H1 (cell line): Measurements from ENCODE around the gene ATF7IP. TPM values are rescaled to one million over a fixed set of nuclear protein-coding genes. Genes with fewer than 3 reads are reported as not detected.

Experiments used
- CTCF ChIA-PET: fragments of 300-600 bp; sonication (Branson Sonifier 250); formaldehyde crosslinking; loops from one replicate; lab custom pipeline; 2021; ENCODE audit not compliant: partially characterized antibody; lab: Charles Lee
- POLR2A ChIA-PET: fragments of 300-600 bp; sonication (Branson Sonifier 250); formaldehyde crosslinking; loops from one replicate; lab custom pipeline; 2021; ENCODE audit warnings: inconsistent platforms; ENCODE audit not compliant: partially characterized antibody; lab: Charles Lee
- DNase-seq, 2 experiments: peaks; one replicate each; pipeline versions ENCODE4 v3.0.0 to v3.0.0-alpha.2; 2010 to 2022; ENCODE audit warnings: low spot score in 2 of 2, low read depth in 1 of 2, mixed read lengths in 1 of 2
- FAIRE-seq: peaks from 2 replicates; lab custom pipeline; 2011; peaks lifted over from hg19 to GRCh38; lab: Jason Lieb, UNC
- H2AFZ ChIP-seq: 2 replicates; pipeline ENCODE4 v1.8.1; 2012; ENCODE audit warnings: low read length, inconsistent platforms
- H2AK5ac ChIP-seq: 2 replicates; pipeline ENCODE4 v1.6.1; 2013; ENCODE audit warnings: low read depth, low read length
- H2BK120ac ChIP-seq: replicated peaks from 2 replicates; pipeline ENCODE3; 2013; ENCODE audit warnings: low read depth, low read length, inconsistent platforms
- H2BK12ac ChIP-seq: 2 replicates; pipeline ENCODE4 v1.6.1; 2013; ENCODE audit warnings: low read depth, low read length
- H2BK15ac ChIP-seq: 2 replicates; pipeline ENCODE4 v1.6.1; 2013; ENCODE audit warnings: low read length
- H2BK20ac ChIP-seq: 2 replicates; pipeline ENCODE4 v1.6.1; 2013; ENCODE audit warnings: low read length
- H2BK5ac ChIP-seq: 2 replicates; pipeline ENCODE4 v1.6.1; 2013; ENCODE audit warnings: low read depth, low read length
- H3K14ac ChIP-seq: 2 replicates; pipeline ENCODE4 v1.6.1; 2013; ENCODE audit warnings: inconsistent platforms; ENCODE audit not compliant: insufficient read length
- H3K18ac ChIP-seq: 2 replicates; pipeline ENCODE4 v1.6.1; 2013; ENCODE audit warnings: low read length; ENCODE audit errors: extremely low read depth
- H3K23ac ChIP-seq: 2 replicates; pipeline ENCODE4 v1.6.1; 2013; ENCODE audit warnings: inconsistent platforms; ENCODE audit not compliant: insufficient read length
- H3K23me2 ChIP-seq: 2 replicates; pipeline ENCODE4 v1.6.1; 2013; ENCODE audit warnings: low read depth, low read length
- H3K27ac ChIP-seq: 2 replicates; pipeline ENCODE4 v1.6.1; 2011; ENCODE audit warnings: low read depth, low read length, inconsistent platforms
- H3K27me3 ChIP-seq, 4 experiments: replicated peaks in 1 of 4; 1 replicate in 1 of 4; 2 replicates in 3 of 4; pipeline versions ENCODE4 v1.6.1 to v1.8.1; 2011 to 2013; ENCODE audit warnings: low read length in 3 of 4, mild to moderate bottlenecking in 3 of 4, inconsistent platforms in 2 of 4, mixed read lengths in 2 of 4, moderate library complexity in 1 of 4; ENCODE audit not compliant: control insufficient read depth in 3 of 4, insufficient read depth in 3 of 4; ENCODE audit errors: extremely low read depth in 1 of 4
- H3K36me3 ChIP-seq, 4 experiments: 2 replicates each; pipeline versions ENCODE4 v1.6.1 to v1.8.1; 2011 to 2013; ENCODE audit warnings: mild to moderate bottlenecking in 4 of 4, low read length in 3 of 4, moderate library complexity in 2 of 4, control low read depth in 1 of 4, inconsistent platforms in 1 of 4; ENCODE audit not compliant: insufficient read depth in 4 of 4, control insufficient read depth in 2 of 4
- H3K4ac ChIP-seq: replicated peaks from 2 replicates; pipeline ENCODE3; 2013; ENCODE audit warnings: low read length, low read depth, mixed read lengths, inconsistent platforms; ENCODE audit not compliant: insufficient read length
- H3K4me1 ChIP-seq, 4 experiments: replicated peaks in 1 of 4; 1 replicate in 1 of 4; 2 replicates in 3 of 4; pipeline versions ENCODE4 v1.6.1 to v1.8.1; 2011 to 2013; ENCODE audit warnings: low read length in 3 of 4, inconsistent platforms in 2 of 4, mixed read lengths in 1 of 4; ENCODE audit not compliant: insufficient read depth in 4 of 4, control insufficient read depth in 3 of 4
- H3K4me2 ChIP-seq, 2 experiments: 2 replicates each; pipeline versions ENCODE4 v1.6.1 to v1.8.1; 2011 to 2013; ENCODE audit warnings: low read depth in 2 of 2, low read length in 2 of 2, control low read depth in 1 of 2, inconsistent platforms in 1 of 2, mild to moderate bottlenecking in 1 of 2; ENCODE audit not compliant: insufficient read depth in 1 of 2
- H3K4me3 ChIP-seq, 4 experiments: fragments of 200-600, 300-600 bp in 1 of 4; sonication (generic), shearing (Covaris generic), sonication (Bioruptor Twin) in 1 of 4; 2 replicates each; pipeline versions ENCODE4 v1.5.1 to v1.8.1; 2011 to 2016; ENCODE audit warnings: low read length in 4 of 4, low read depth in 3 of 4, control low read depth in 2 of 4, inconsistent platforms in 2 of 4, mild to moderate bottlenecking in 2 of 4, mixed read lengths in 1 of 4, moderate library complexity in 1 of 4; ENCODE audit not compliant: insufficient read depth in 2 of 4; ENCODE audit errors: extremely low read depth in 1 of 4
- H3K56ac ChIP-seq: replicated peaks from 2 replicates; pipeline ENCODE3; 2013; ENCODE audit warnings: low read depth, mild to moderate bottlenecking, mixed read lengths, low read length, inconsistent platforms; ENCODE audit not compliant: insufficient read length
- H3K79me1 ChIP-seq: 2 replicates; pipeline ENCODE4 v1.6.1; 2013; ENCODE audit warnings: low read depth, low read length, control low read depth
- H3K79me2 ChIP-seq, 2 experiments: 2 replicates each; pipeline versions ENCODE4 v1.6.1 to v1.8.1; 2012 to 2013; ENCODE audit warnings: low read length in 2 of 2, mild to moderate bottlenecking in 2 of 2, inconsistent platforms in 1 of 2; ENCODE audit not compliant: insufficient read depth in 2 of 2, control insufficient read depth in 1 of 2
- H3K9ac ChIP-seq, 4 experiments: replicated peaks in 1 of 4; 1 replicate in 1 of 4; 2 replicates in 3 of 4; pipeline versions ENCODE4 v1.6.1 to v1.8.1; 2011 to 2013; ENCODE audit warnings: low read depth in 3 of 4, low read length in 3 of 4, control low read depth in 2 of 4, mild to moderate bottlenecking in 2 of 4, moderate library complexity in 2 of 4, inconsistent platforms in 1 of 4; ENCODE audit errors: extremely low read depth in 1 of 4
- H3K9me3 ChIP-seq, 2 experiments: 2 replicates each; pipeline versions ENCODE4 v1.6.1 to v1.8.1; 2012 to 2013; ENCODE audit warnings: mild to moderate bottlenecking in 2 of 2, moderate library complexity in 2 of 2, control low read depth in 1 of 2, inconsistent platforms in 1 of 2, low read depth in 1 of 2, low read length in 1 of 2, mixed read lengths in 1 of 2; ENCODE audit not compliant: insufficient read depth in 2 of 2
- H4K20me1 ChIP-seq, 2 experiments: replicated peaks in 1 of 2; 2 replicates each; pipeline versions ENCODE3 to v1.8.1; 2011 to 2013; ENCODE audit warnings: inconsistent platforms in 2 of 2, low read length in 2 of 2, mild to moderate bottlenecking in 1 of 2; ENCODE audit not compliant: insufficient read depth in 2 of 2, control insufficient read depth in 1 of 2
- H4K5ac ChIP-seq: 2 replicates; pipeline ENCODE4 v1.6.1; 2013; ENCODE audit warnings: low read length, low read depth, mixed read lengths, inconsistent platforms; ENCODE audit not compliant: insufficient read length
- H4K8ac ChIP-seq: 2 replicates; pipeline ENCODE4 v1.8.0; 2013; ENCODE audit warnings: mild to moderate bottlenecking, moderate library complexity, low read length, inconsistent platforms; ENCODE audit not compliant: insufficient read depth; ENCODE audit errors: extremely low read depth
- H4K91ac ChIP-seq: replicated peaks from 2 replicates; pipeline ENCODE3; 2013; ENCODE audit warnings: low read length, mixed read lengths, inconsistent platforms; ENCODE audit not compliant: insufficient read length
- ATF2 ChIP-seq: IDR thresholded peaks from 2 replicates; pipeline ENCODE4 v1.6.1; 2012; ENCODE audit warnings: low read length, inconsistent platforms
- CBX5 ChIP-seq: fragments of 300-800, 300-1000 bp; sonication (generic); IDR thresholded peaks from 2 replicates; pipeline ENCODE4 v1.7.1; 2016; ENCODE audit warnings: antibody characterized with exemption, low read length, low read depth
- WGBS, 2 experiments: shearing (Covaris generic) in 1 of 2; methylation state at CpG; one replicate each; pipeline versions ENCODE4 v1.1.6 to v1.1.7; 2013 to 2015; ENCODE audit warnings: low lambda C conversion rate in 2 of 2, mixed read lengths in 2 of 2, inconsistent platforms in 1 of 2, low coverage in 1 of 2, missing lambda C conversion rate in 1 of 2; ENCODE audit not compliant: insufficient replicate concordance in 2 of 2, insufficient coverage in 1 of 2, insufficient read length in 1 of 2; ENCODE audit errors: extremely low coverage in 1 of 2, missing lambda C conversion rate in 1 of 2; 5-methylcytosine and 5-hydroxymethylcytosine counted together
- polyA plus RNA-seq, 7 experiments: library from polyadenylated mRNA; depleted of rRNA in 3 of 7; stranded (reverse) in 5 of 7; unstranded in 2 of 7; fragments of >200 nt in 5 of 7; fragments of 200-250 nt in 2 of 7; gene quantifications; 1 replicate in 5 of 7; 2 replicates in 1 of 7; 4 replicates in 1 of 7; pipeline versions ENCODE4 v1.2.1 to v1.2.3, GENCODE V29; 2011 to 2013; ENCODE audit warnings: missing spikeins in 2 of 7, mixed read lengths in 2 of 7
- total RNA-seq: library from RNA; stranded (reverse); fragmentation: NEBNext Ultra II Directional; extraction: Animal tissue kit (Norgen Biotek cat#: 25700); gene quantifications from 2 replicates; pipeline ENCODE4 v1.2.1, GENCODE V29; 2021

Gene ATF7IP
- total and polyA plus RNA-seq, 2 of the 8 experiments (the other 6 are each of a cell fraction or from before 2014, with no cell fraction given), result 34.2 to 148 TPM

DNA sequence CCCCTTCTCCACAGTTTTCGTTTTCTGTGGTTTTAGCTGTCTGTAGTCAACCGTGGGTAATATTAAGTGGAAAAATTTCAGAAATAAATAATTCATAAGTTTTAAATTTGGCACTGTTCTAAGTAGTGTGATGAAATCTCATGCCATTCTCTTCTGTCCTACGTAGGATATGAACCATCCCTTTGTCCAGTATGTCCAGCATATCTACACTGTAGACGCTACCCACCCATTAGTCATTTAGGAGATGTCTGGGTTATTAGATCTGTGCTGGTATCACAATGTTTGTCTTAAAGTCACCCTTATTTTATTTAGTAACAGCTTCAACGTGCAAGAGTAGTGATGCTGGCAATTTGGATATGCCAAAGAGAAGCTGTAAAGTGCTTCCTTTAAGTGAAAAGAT lies 44.7 kb downstream of the ATF7IP start:
- POLR2A ChIA-PET, result interaction anchor here (1.1 kb wide), 1 partner anchor 9 kb away, joined by 4 read pairs; no protein-coding TSS in a partner anchor
- 87% methylated on average over 5 of the region's 5 CpGs; no CpG with 5 or more reads in 1 of the 2 experiments for WGBS, 2 experiments
- no peak overlapping the region for H3K4me2 ChIP-seq

More for the DNA sequence above, 44.7 kb downstream of the ATF7IP start:
- H3K4me1 ChIP-seq, result peaks cover 0 to 7% (median under 1%) of the 10 kb centered on the region in 4 experiments; a peak in 3 of 7 replicates
- no peak overlapping the region for H3K14ac ChIP-seq
- H3K56ac ChIP-seq, result no peak overlapping the region
- H2BK120ac ChIP-seq, result no peak overlapping the region
- no peak overlapping the region for H3K4ac ChIP-seq
- no peaks in the 10 kb centered on the region for H3K27me3 ChIP-seq
- no peak overlapping the region for H3K18ac ChIP-seq
- FAIRE-seq (no peak), DNase-seq (no peak)
- no peak overlapping the region for H2AK5ac ChIP-seq
- no peak overlapping the region for H2BK15ac ChIP-seq
- H3K27ac ChIP-seq, result no peak overlapping the region
- CTCF ChIA-PET, result no interaction called here
- H2BK20ac ChIP-seq, result no peak overlapping the region
- no peak overlapping the region for H2AFZ ChIP-seq
- H4K20me1 ChIP-seq, result peaks cover 5 to 7% of the 10 kb centered on the region in 2 experiments
- H3K36me3 ChIP-seq, result no peaks in the 10 kb centered on the region; a peak in 1 of 8 replicates
- H2BK12ac ChIP-seq, result no peak overlapping the region
- no peak overlapping the region for H3K23ac ChIP-seq
- H3K9me3 ChIP-seq, result no peaks in the 10 kb centered on the region
- no peak overlapping the region for H4K5ac ChIP-seq
- H4K8ac ChIP-seq, result no peak overlapping the region
- H3K9ac ChIP-seq, result no peak overlapping the region
- H3K79me1 ChIP-seq, result 0 out of 2 replicates have a peak, but pooled peaks cover 3% of the 10 kb centered on the region
- no peaks in the 10 kb centered on the region for H3K23me2 ChIP-seq
- peaks cover 15 to 100% of the 10 kb centered on the region in 2 experiments for H3K79me2 ChIP-seq
- no peak overlapping the region for H3K4me3 ChIP-seq
- no peak overlapping the region for H2BK5ac ChIP-seq
- H4K91ac ChIP-seq, result no peak overlapping the region
- TF ChIP-seq ATF2 (no peak), CBX5 (no peak)
